ENCODE data around the gene TEX13D.

DNA sequence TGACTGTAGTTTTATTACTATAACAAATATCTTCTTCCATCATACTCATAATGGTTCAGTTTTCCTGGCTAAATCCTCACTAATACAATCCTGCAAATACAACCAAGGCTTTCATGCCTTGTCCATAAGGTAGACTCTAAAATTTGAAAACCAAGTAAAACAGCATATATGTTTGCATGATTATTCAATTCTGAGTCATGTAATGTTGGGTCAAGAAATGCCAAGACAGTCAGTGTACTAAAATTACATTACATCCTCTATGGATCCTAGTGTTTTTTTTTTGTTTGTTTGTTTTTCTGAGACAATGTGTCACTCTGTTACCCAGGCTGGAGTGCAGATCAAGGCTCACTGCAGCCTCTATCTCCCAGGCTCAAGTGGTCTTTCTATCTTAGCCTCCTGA is 38.6 kb upstream of the TEX13D start:
- no peak for TF ChIP-seq EZH2phosphoT487 (IDR thresholded peaks at IDR 0.05; ENCODE audit: borderline replicate concordance, low read depth, low read length)
- TF ChIP-seq, protein P1, sequence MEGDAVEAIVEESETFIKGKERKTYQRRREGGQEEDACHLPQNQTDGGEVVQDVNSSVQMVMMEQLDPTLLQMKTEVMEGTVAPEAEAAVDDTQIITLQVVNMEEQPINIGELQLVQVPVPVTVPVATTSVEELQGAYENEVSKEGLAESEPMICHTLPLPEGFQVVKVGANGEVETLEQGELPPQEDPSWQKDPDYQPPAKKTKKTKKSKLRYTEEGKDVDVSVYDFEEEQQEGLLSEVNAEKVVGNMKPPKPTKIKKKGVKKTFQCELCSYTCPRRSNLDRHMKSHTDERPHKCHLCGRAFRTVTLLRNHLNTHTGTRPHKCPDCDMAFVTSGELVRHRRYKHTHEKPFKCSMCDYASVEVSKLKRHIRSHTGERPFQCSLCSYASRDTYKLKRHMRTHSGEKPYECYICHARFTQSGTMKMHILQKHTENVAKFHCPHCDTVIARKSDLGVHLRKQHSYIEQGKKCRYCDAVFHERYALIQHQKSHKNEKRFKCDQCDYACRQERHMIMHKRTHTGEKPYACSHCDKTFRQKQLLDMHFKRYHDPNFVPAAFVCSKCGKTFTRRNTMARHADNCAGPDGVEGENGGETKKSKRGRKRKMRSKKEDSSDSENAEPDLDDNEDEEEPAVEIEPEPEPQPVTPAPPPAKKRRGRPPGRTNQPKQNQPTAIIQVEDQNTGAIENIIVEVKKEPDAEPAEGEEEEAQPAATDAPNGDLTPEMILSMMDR (conservative IDR thresholded peaks at IDR 0.05; ENCODE audit: low read length) = no peak
